Umbilical cord (tissue), 2 donors: ENCODE data around the gene ASTN2. TPM values are rescaled to one million over a fixed set of nuclear protein-coding genes. Genes with fewer than 3 reads are reported as not detected.

Source experiments
- DNase-seq: peaks from one replicate; pipeline ENCODE4 v3.0.0-alpha.2; 2015; ENCODE audit warnings: low spot score
- total RNA-seq: library from RNA; depleted of rRNA; stranded (reverse); fragments of >200 nt; gene quantifications from one replicate; pipeline ENCODE4 v1.2.3, GENCODE V29; 2014; ENCODE audit warnings: low replicate concordance; ENCODE audit not compliant: insufficient read depth

Gene ASTN2
- total RNA-seq, 1 donor from 2014 or later = 7.0 TPM

- DNase-seq = no peak
Observed at GRCh38 chr9:117121316-117121715, 293.5 kb downstream of the ASTN2 start.

- no peak for DNase-seq
Observed at GRCh38 chr9:117120061-117120460, 294.8 kb downstream of the ASTN2 start.

GRCh38 chr9:117116084-117116483 is 298.8 kb downstream of the ASTN2 start:
- no peak for DNase-seq

GRCh38 chr9:117114768-117115167 is 300.1 kb downstream of the ASTN2 start:
- DNase-seq = no peak

DNA sequence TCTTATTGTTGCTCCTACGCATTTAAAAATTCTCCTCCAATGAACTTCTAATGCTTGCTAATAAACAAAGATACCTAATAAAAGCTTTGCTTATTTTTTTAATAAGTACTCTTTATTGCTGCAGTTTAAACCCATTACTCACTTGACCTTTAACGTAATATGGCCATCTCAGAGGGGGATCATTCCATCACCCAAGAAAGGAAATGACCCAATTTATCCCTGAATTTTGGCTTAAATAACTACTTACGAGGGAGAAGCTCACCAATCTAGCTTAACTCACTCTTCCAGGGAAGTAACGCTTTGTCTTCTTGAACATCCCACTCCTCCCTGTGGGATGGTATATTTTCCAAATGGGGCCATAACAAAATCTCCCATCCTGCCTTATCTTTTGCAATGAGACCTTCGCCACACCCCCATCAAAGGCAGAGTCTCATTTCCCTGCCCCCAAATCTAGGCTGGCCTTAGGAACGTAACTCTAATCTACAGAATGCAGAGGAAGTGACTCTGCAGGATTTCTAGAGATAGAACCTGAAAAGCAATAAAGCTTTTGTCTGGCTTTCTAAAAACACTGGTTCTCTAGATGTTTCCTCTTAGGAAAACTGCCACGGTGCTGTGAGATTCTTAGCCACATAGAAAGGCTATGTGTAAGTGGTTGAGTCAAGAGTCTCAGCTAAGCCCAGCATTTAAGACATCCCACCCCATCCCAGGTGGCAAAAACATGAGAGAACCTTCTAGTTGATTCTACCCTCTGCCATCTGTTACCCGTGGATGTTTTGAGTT is 310.0 kb downstream of the ASTN2 start:
- DNase-seq = no peak

GRCh38 chr9:117104206-117104605 is 310.7 kb downstream of the ASTN2 start:
- no peak for DNase-seq

GRCh38 chr9:117103438-117104110 is 311.3 kb downstream of the ASTN2 start:
- no peak for DNase-seq

DNA sequence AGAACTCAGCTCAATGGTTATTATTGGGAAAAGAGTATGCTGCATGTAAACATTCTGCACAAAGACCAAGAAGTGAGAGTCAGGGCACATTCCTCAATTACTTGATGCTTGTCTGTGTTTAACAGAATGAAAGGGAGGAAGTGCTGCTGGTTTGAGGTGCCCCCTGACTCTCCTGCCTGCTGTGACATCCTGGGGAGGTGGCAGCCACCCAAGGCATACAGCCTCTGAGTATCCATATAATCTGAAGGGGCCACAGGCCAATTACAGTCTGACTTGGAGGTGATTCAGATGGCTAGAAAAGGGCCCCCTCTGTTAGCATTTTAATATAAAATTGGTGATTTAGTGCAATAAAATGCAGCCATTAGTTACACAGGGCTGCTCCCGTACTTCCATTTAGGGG is 313.8 kb downstream of the ASTN2 start:
- DNase-seq = no peak

GRCh38 chr9:117098331-117098730 is 316.5 kb downstream of the ASTN2 start:
- no peak for DNase-seq

- DNase-seq = no peak
Observed at GRCh38 chr9:117097761-117098160, 317.1 kb downstream of the ASTN2 start.

DNA sequence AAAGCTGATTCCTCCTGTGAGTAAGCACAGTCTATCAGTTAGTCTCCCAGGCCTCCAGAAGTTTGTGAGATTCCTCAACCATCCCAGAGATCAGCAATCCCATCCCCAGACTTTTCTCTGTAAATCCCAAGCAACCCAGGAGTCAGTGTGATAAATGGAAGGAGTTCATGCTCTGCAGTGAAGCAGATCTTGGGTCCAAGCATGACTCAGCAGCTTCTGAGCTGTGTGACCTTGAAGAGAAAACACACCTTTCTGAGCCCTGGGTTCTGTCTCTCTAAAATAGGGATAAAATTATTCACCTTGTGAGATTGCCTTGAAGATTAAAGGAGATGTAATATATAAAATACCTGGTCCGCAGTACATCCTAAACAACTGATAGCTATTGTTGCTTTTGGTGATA is 318.7 kb downstream of the ASTN2 start:
- DNase-seq = no peak

- no peak for DNase-seq
Observed at GRCh38 chr9:117095081-117095480, 319.8 kb downstream of the ASTN2 start.

DNA sequence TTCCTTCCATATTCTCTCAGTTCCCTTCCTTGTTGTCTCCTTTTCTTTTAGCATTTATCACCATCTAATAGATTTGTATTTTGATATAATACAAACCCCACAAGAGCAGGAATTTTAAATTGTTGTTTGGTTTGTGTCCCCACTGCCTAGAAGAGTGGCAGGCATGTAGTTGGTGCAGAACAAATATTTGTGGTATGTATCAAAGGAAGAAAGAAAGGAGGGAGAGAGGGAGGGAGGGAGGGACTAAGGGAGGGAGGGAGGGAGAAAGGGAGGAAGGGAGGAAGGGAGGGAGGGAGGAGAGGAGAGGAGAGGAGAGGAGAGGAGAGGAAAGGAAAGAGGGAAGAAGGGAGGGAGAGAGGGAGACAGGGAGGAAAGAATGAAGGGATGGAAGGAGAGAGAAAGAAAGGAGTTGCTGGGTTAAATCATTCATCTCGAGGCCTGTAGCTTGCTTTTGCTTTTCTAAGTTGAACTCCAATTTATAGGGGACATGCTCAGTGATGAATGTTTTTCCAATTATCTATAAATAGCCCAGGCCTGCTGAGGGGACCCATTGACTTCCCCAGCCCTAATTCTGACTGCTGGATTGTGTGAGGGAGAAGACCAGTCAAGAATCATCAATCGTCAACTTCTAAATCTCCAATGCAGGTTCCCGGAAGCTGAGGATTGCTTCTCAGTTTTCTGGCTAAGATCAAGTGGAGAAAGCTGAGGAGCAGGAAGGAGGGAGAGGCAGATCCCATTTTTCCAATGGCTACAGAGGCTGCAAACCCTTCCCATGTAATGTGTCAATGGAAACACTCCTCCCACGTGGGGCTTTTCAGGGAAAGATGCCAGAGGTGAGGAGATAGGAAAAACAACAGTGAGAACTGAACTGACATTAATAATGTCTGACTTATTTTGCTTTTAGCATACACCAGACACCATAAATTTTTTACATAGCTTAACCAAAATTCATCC is 320.7 kb downstream of the ASTN2 start:
- DNase-seq = peak; percentile 24

DNA sequence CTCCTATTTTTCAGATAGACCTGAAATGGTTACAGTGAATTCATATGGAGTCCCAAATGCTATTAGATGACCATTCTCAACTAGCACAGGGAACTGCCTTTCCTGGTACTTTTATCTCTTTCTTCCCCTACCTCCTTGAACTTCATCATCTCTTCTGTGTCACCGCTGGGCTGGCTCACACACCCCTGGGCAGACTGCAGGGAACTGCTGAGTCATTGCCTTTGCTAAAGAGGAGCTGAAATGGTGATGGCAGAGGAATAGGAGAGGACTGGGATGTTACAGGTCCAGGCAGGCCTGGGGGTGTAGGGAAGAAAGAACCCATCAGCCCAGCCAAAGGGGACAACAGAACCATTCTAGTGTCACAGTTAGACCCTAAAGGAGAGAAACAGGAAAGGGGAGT is 322.3 kb downstream of the ASTN2 start:
- DNase-seq = no peak

DNA sequence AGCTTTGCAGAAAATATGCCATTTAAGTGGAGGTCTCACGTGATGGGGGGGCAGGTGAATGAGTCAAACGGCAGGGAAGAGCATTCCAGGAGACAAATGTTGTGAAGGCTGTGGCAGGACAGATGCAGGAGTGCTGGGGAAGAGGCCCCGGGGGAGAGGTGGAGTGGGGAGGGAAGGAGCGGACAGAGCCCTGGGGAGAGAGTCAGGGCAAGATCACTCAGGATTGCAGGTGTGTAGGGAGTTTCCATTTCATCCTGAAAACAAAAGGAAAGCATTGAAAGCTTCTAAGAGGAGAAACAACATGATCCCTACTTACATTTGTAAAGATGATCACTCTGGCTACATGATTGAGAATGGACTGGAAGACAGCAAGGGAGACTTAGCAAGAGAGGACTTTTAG is 323.3 kb downstream of the ASTN2 start:
- no peak for DNase-seq

- DNase-seq = no peak
Observed at GRCh38 chr9:117088786-117089185, 326.1 kb downstream of the ASTN2 start.

- no peak for DNase-seq
Observed at GRCh38 chr9:117088140-117088539, 326.7 kb downstream of the ASTN2 start.

- DNase-seq = no peak
Observed at GRCh38 chr9:117084221-117084620, 330.6 kb downstream of the ASTN2 start.

- DNase-seq = no peak
Observed at GRCh38 chr9:117083559-117083958, 331.3 kb downstream of the ASTN2 start.

DNA sequence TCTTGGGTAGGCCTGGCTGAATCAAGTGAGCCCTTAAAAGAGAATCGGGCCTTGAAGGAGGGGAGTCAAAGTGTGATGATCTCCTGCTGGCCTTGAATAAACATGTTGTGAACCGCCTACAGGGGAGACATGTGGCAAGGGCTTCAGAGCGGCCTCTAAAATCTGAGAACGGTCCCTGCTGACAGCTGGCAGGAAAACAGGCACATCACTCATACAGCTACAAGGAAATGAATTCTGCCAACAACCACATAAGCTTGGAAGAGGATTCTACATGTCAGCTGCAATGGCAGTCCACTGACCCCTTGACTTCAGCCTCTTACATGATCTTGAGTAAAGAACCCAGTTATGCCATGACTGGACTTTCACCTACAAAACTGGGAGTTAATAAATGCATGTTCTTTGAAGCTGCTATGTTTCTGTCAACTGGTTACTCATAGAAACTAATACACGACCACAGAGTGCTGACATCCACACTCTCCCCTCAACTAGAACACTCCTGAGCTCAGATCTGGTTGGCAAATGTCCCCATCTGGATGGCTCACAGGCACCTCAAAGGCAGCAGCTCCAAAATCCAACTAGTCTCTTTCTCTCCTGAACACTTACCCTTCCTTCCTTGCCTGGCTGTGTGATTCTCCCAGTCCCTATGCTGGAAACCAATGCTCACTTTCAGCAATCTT is 333.1 kb downstream of the ASTN2 start:
- no peak for DNase-seq

DNA sequence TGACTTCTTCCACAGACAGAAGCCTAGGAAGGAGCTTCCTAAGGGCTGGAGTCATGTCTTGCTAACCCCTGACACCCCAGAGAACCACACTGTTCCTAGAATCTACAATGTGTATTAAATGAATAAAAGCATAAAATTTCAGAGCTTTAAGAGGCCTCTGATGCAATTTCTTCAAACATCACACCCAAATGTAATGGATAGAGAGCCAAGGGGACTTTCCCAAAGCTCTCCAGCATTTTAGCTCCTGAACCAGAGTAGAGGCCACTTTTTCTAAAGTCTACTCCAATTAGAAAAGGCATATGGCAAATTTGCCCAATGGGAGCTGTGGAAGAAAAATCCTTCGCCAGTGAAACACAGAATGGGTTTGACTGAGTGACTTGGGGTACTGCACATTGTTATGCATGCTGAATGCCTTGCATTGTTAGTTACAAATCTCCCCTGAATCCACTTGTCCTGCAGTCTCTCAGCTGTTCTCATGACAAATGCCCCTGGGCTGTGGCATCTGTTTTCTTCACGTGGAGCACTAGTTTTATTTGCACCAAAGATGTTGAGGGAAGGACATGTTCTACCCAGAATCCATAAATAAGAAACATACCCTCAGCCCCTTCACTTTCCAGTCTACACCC is 334.0 kb downstream of the ASTN2 start:
- DNase-seq = no peak
